ENCODE data around the gene RNF19B.

The RNF19B gene

GRCh38 chr1:32969566-32969965 lies 5.0 kb upstream of the RNF19B start:
- in situ Hi-C loops (cut with HindIII; ENCODE audit: low sequenced_read_pairs): no loop called here

GRCh38 chr1:32967888-32968568 lies 3.4 kb upstream of the RNF19B start:
- in situ Hi-C loops (cut with HindIII; ENCODE audit: low sequenced_read_pairs): no loop called here

- in situ Hi-C loops (cut with HindIII; ENCODE audit: low sequenced_read_pairs): no loop called here
These were observed 2.3 kb upstream of the RNF19B start for GRCh38 chr1:32966900-32967299.

- in situ Hi-C loops (cut with HindIII; ENCODE audit: low sequenced_read_pairs): no loop called here
These were observed 690 bp upstream of the RNF19B start for GRCh38 chr1:32965251-32965747.

GRCh38 chr1:32963746-32964460 lies 706 bp downstream of the RNF19B start:
- in situ Hi-C loops (cut with HindIII; ENCODE audit: low sequenced_read_pairs): no loop called here

GRCh38 chr1:32962248-32962896 lies 2.2 kb downstream of the RNF19B start:
- in situ Hi-C loops (cut with HindIII; ENCODE audit: low sequenced_read_pairs): no loop called here

- in situ Hi-C loops (cut with HindIII; ENCODE audit: low sequenced_read_pairs): no loop called here
These were observed 3.7 kb downstream of the RNF19B start for GRCh38 chr1:32960819-32961355.

GRCh38 chr1:32960342-32960741 lies 4.3 kb downstream of the RNF19B start:
- in situ Hi-C loops (cut with HindIII; ENCODE audit: low sequenced_read_pairs): no loop called here

- in situ Hi-C loops (cut with HindIII; ENCODE audit: low sequenced_read_pairs): no loop called here
These were observed 5.8 kb downstream of the RNF19B start for GRCh38 chr1:32958827-32959226.

- in situ Hi-C loops (cut with HindIII; ENCODE audit: low sequenced_read_pairs): no loop called here
These were observed 7.6 kb downstream of the RNF19B start for GRCh38 chr1:32957017-32957416.

GRCh38 chr1:32954168-32954567 lies 10.4 kb downstream of the RNF19B start:
- in situ Hi-C loops (cut with HindIII; ENCODE audit: low sequenced_read_pairs): no loop called here

GRCh38 chr1:32953495-32953894 lies 11.1 kb downstream of the RNF19B start:
- in situ Hi-C loops (cut with HindIII; ENCODE audit: low sequenced_read_pairs): no loop called here

GRCh38 chr1:32949519-32949918 lies 15.1 kb downstream of the RNF19B start:
- in situ Hi-C loops (cut with HindIII; ENCODE audit: low sequenced_read_pairs): no loop called here

GRCh38 chr1:32948905-32949304 lies 15.7 kb downstream of the RNF19B start:
- in situ Hi-C loops (cut with HindIII; ENCODE audit: low sequenced_read_pairs): no loop called here

GRCh38 chr1:32948390-32948722 lies 16.3 kb downstream of the RNF19B start:
- in situ Hi-C loops (cut with HindIII; ENCODE audit: low sequenced_read_pairs): no loop called here

GRCh38 chr1:32947669-32948389 lies 16.8 kb downstream of the RNF19B start:
- in situ Hi-C loops (cut with HindIII; ENCODE audit: low sequenced_read_pairs): no loop called here

- in situ Hi-C loops (cut with HindIII; ENCODE audit: low sequenced_read_pairs): no loop called here
These were observed 18.2 kb downstream of the RNF19B start for GRCh38 chr1:32946413-32946812.

GRCh38 chr1:32944180-32944579 lies 20.4 kb downstream of the RNF19B start:
- in situ Hi-C loops (cut with HindIII; ENCODE audit: low sequenced_read_pairs): no loop called here

GRCh38 chr1:32939655-32940371 lies 24.8 kb downstream of the RNF19B start:
- in situ Hi-C loops (cut with HindIII; ENCODE audit: low sequenced_read_pairs): no loop called here

- in situ Hi-C loops (cut with HindIII; ENCODE audit: low sequenced_read_pairs): no loop called here
These were observed 27.5 kb downstream of the RNF19B start for GRCh38 chr1:32937061-32937460.

Data from DLD1 (cell line).